H1 (cell line): ENCODE results near the gene ZNF362. TPM values are rescaled to one million over a fixed set of nuclear protein-coding genes. Genes with fewer than 3 reads are reported as not detected.

Experiments used
- CTCF ChIA-PET: fragments of 300-600 bp; sonication (Branson Sonifier 250); formaldehyde crosslinking; loops from one replicate; lab custom pipeline; 2021; ENCODE audit not compliant: partially characterized antibody; lab: Charles Lee
- POLR2A ChIA-PET: fragments of 300-600 bp; sonication (Branson Sonifier 250); formaldehyde crosslinking; loops from one replicate; lab custom pipeline; 2021; ENCODE audit warnings: inconsistent platforms; ENCODE audit not compliant: partially characterized antibody; lab: Charles Lee
- DNase-seq, 2 experiments: peaks; one replicate each; pipeline versions ENCODE4 v3.0.0 to v3.0.0-alpha.2; 2010 to 2022; ENCODE audit warnings: low spot score in 2 of 2, low read depth in 1 of 2, mixed read lengths in 1 of 2
- FAIRE-seq: peaks from 2 replicates; lab custom pipeline; 2011; peaks lifted over from hg19 to GRCh38; lab: Jason Lieb, UNC
- H2AFZ ChIP-seq: 2 replicates; pipeline ENCODE4 v1.8.1; 2012; ENCODE audit warnings: low read length, inconsistent platforms
- H2AK5ac ChIP-seq: 2 replicates; pipeline ENCODE4 v1.6.1; 2013; ENCODE audit warnings: low read depth, low read length
- H2BK120ac ChIP-seq: replicated peaks from 2 replicates; pipeline ENCODE3; 2013; ENCODE audit warnings: low read depth, low read length, inconsistent platforms
- H2BK12ac ChIP-seq: 2 replicates; pipeline ENCODE4 v1.6.1; 2013; ENCODE audit warnings: low read depth, low read length
- H2BK15ac ChIP-seq: 2 replicates; pipeline ENCODE4 v1.6.1; 2013; ENCODE audit warnings: low read length
- H2BK20ac ChIP-seq: 2 replicates; pipeline ENCODE4 v1.6.1; 2013; ENCODE audit warnings: low read length
- H2BK5ac ChIP-seq: 2 replicates; pipeline ENCODE4 v1.6.1; 2013; ENCODE audit warnings: low read depth, low read length
- H3K14ac ChIP-seq: 2 replicates; pipeline ENCODE4 v1.6.1; 2013; ENCODE audit warnings: inconsistent platforms; ENCODE audit not compliant: insufficient read length
- H3K18ac ChIP-seq: 2 replicates; pipeline ENCODE4 v1.6.1; 2013; ENCODE audit warnings: low read length; ENCODE audit errors: extremely low read depth
- H3K23ac ChIP-seq: 2 replicates; pipeline ENCODE4 v1.6.1; 2013; ENCODE audit warnings: inconsistent platforms; ENCODE audit not compliant: insufficient read length
- H3K23me2 ChIP-seq: 2 replicates; pipeline ENCODE4 v1.6.1; 2013; ENCODE audit warnings: low read depth, low read length
- H3K27ac ChIP-seq: 2 replicates; pipeline ENCODE4 v1.6.1; 2011; ENCODE audit warnings: low read depth, low read length, inconsistent platforms
- H3K27me3 ChIP-seq, 4 experiments: replicated peaks in 1 of 4; 1 replicate in 1 of 4; 2 replicates in 3 of 4; pipeline versions ENCODE4 v1.6.1 to v1.8.1; 2011 to 2013; ENCODE audit warnings: low read length in 3 of 4, mild to moderate bottlenecking in 3 of 4, inconsistent platforms in 2 of 4, mixed read lengths in 2 of 4, moderate library complexity in 1 of 4; ENCODE audit not compliant: control insufficient read depth in 3 of 4, insufficient read depth in 3 of 4; ENCODE audit errors: extremely low read depth in 1 of 4
- H3K36me3 ChIP-seq, 4 experiments: 2 replicates each; pipeline versions ENCODE4 v1.6.1 to v1.8.1; 2011 to 2013; ENCODE audit warnings: mild to moderate bottlenecking in 4 of 4, low read length in 3 of 4, moderate library complexity in 2 of 4, control low read depth in 1 of 4, inconsistent platforms in 1 of 4; ENCODE audit not compliant: insufficient read depth in 4 of 4, control insufficient read depth in 2 of 4
- H3K4ac ChIP-seq: replicated peaks from 2 replicates; pipeline ENCODE3; 2013; ENCODE audit warnings: low read length, low read depth, mixed read lengths, inconsistent platforms; ENCODE audit not compliant: insufficient read length
- H3K4me1 ChIP-seq, 4 experiments: replicated peaks in 1 of 4; 1 replicate in 1 of 4; 2 replicates in 3 of 4; pipeline versions ENCODE4 v1.6.1 to v1.8.1; 2011 to 2013; ENCODE audit warnings: low read length in 3 of 4, inconsistent platforms in 2 of 4, mixed read lengths in 1 of 4; ENCODE audit not compliant: insufficient read depth in 4 of 4, control insufficient read depth in 3 of 4
- H3K4me2 ChIP-seq, 2 experiments: 2 replicates each; pipeline versions ENCODE4 v1.6.1 to v1.8.1; 2011 to 2013; ENCODE audit warnings: low read depth in 2 of 2, low read length in 2 of 2, control low read depth in 1 of 2, inconsistent platforms in 1 of 2, mild to moderate bottlenecking in 1 of 2; ENCODE audit not compliant: insufficient read depth in 1 of 2
- H3K4me3 ChIP-seq, 4 experiments: fragments of 200-600, 300-600 bp in 1 of 4; sonication (generic), shearing (Covaris generic), sonication (Bioruptor Twin) in 1 of 4; 2 replicates each; pipeline versions ENCODE4 v1.5.1 to v1.8.1; 2011 to 2016; ENCODE audit warnings: low read length in 4 of 4, low read depth in 3 of 4, control low read depth in 2 of 4, inconsistent platforms in 2 of 4, mild to moderate bottlenecking in 2 of 4, mixed read lengths in 1 of 4, moderate library complexity in 1 of 4; ENCODE audit not compliant: insufficient read depth in 2 of 4; ENCODE audit errors: extremely low read depth in 1 of 4
- H3K56ac ChIP-seq: replicated peaks from 2 replicates; pipeline ENCODE3; 2013; ENCODE audit warnings: low read depth, mild to moderate bottlenecking, mixed read lengths, low read length, inconsistent platforms; ENCODE audit not compliant: insufficient read length
- H3K79me1 ChIP-seq: 2 replicates; pipeline ENCODE4 v1.6.1; 2013; ENCODE audit warnings: low read depth, low read length, control low read depth
- H3K79me2 ChIP-seq, 2 experiments: 2 replicates each; pipeline versions ENCODE4 v1.6.1 to v1.8.1; 2012 to 2013; ENCODE audit warnings: low read length in 2 of 2, mild to moderate bottlenecking in 2 of 2, inconsistent platforms in 1 of 2; ENCODE audit not compliant: insufficient read depth in 2 of 2, control insufficient read depth in 1 of 2
- H3K9ac ChIP-seq, 4 experiments: replicated peaks in 1 of 4; 1 replicate in 1 of 4; 2 replicates in 3 of 4; pipeline versions ENCODE4 v1.6.1 to v1.8.1; 2011 to 2013; ENCODE audit warnings: low read depth in 3 of 4, low read length in 3 of 4, control low read depth in 2 of 4, mild to moderate bottlenecking in 2 of 4, moderate library complexity in 2 of 4, inconsistent platforms in 1 of 4; ENCODE audit errors: extremely low read depth in 1 of 4
- H3K9me3 ChIP-seq, 2 experiments: 2 replicates each; pipeline versions ENCODE4 v1.6.1 to v1.8.1; 2012 to 2013; ENCODE audit warnings: mild to moderate bottlenecking in 2 of 2, moderate library complexity in 2 of 2, control low read depth in 1 of 2, inconsistent platforms in 1 of 2, low read depth in 1 of 2, low read length in 1 of 2, mixed read lengths in 1 of 2; ENCODE audit not compliant: insufficient read depth in 2 of 2
- H4K20me1 ChIP-seq, 2 experiments: replicated peaks in 1 of 2; 2 replicates each; pipeline versions ENCODE3 to v1.8.1; 2011 to 2013; ENCODE audit warnings: inconsistent platforms in 2 of 2, low read length in 2 of 2, mild to moderate bottlenecking in 1 of 2; ENCODE audit not compliant: insufficient read depth in 2 of 2, control insufficient read depth in 1 of 2
- H4K5ac ChIP-seq: 2 replicates; pipeline ENCODE4 v1.6.1; 2013; ENCODE audit warnings: low read length, low read depth, mixed read lengths, inconsistent platforms; ENCODE audit not compliant: insufficient read length
- H4K8ac ChIP-seq: 2 replicates; pipeline ENCODE4 v1.8.0; 2013; ENCODE audit warnings: mild to moderate bottlenecking, moderate library complexity, low read length, inconsistent platforms; ENCODE audit not compliant: insufficient read depth; ENCODE audit errors: extremely low read depth
- H4K91ac ChIP-seq: replicated peaks from 2 replicates; pipeline ENCODE3; 2013; ENCODE audit warnings: low read length, mixed read lengths, inconsistent platforms; ENCODE audit not compliant: insufficient read length
- NRF1 ChIP-seq: IDR thresholded peaks from 2 replicates; pipeline ENCODE4 v1.6.1; 2011; ENCODE audit warnings: mild to moderate bottlenecking, low read depth, low read length, improper control_type of control experiment
- SP4 ChIP-seq: IDR thresholded peaks from 2 replicates; pipeline ENCODE4 v1.6.1; 2012; ENCODE audit warnings: low read length, inconsistent platforms
- TCF12 ChIP-seq: IDR thresholded peaks from 2 replicates; pipeline ENCODE4 v1.6.1; 2011; ENCODE audit warnings: low read depth, mild to moderate bottlenecking, low read length
- WGBS, 2 experiments: shearing (Covaris generic) in 1 of 2; methylation state at CpG; one replicate each; pipeline versions ENCODE4 v1.1.6 to v1.1.7; 2013 to 2015; ENCODE audit warnings: low lambda C conversion rate in 2 of 2, mixed read lengths in 2 of 2, inconsistent platforms in 1 of 2, low coverage in 1 of 2, missing lambda C conversion rate in 1 of 2; ENCODE audit not compliant: insufficient replicate concordance in 2 of 2, insufficient coverage in 1 of 2, insufficient read length in 1 of 2; ENCODE audit errors: extremely low coverage in 1 of 2, missing lambda C conversion rate in 1 of 2; 5-methylcytosine and 5-hydroxymethylcytosine counted together
- polyA plus RNA-seq, 7 experiments: library from polyadenylated mRNA; depleted of rRNA in 3 of 7; stranded (reverse) in 5 of 7; unstranded in 2 of 7; fragments of >200 nt in 5 of 7; fragments of 200-250 nt in 2 of 7; gene quantifications; 1 replicate in 5 of 7; 2 replicates in 1 of 7; 4 replicates in 1 of 7; pipeline versions ENCODE4 v1.2.1 to v1.2.3, GENCODE V29; 2011 to 2013; ENCODE audit warnings: missing spikeins in 2 of 7, mixed read lengths in 2 of 7
- total RNA-seq: library from RNA; stranded (reverse); fragmentation: NEBNext Ultra II Directional; extraction: Animal tissue kit (Norgen Biotek cat#: 25700); gene quantifications from 2 replicates; pipeline ENCODE4 v1.2.1, GENCODE V29; 2021

ZNF362 gene
- total and polyA plus RNA-seq, 2 of the 8 experiments (the other 6 are each of a cell fraction or from before 2014, with no cell fraction given): 24.2 to 27.8 TPM

GRCh38 chr1:33337441-33337840 is 81.1 kb downstream of the ZNF362 start:
- H2BK15ac ChIP-seq: no peak overlapping the region
- no peaks in the 10 kb centered on the region; a peak in 1 of 7 replicates for H3K27me3 ChIP-seq
- no peak overlapping the region for H3K56ac ChIP-seq
- no peak overlapping the region for H3K9ac ChIP-seq
- no peaks in the 10 kb centered on the region for H3K23me2 ChIP-seq
- no peak overlapping the region for H3K14ac ChIP-seq
- H4K20me1 ChIP-seq: peaks cover 0 to 4% of the 10 kb centered on the region in 2 experiments
- no peak overlapping the region for H3K27ac ChIP-seq
- FAIRE-seq: no peak
- H3K79me1 ChIP-seq: no peaks in the 10 kb centered on the region
- POLR2A ChIA-PET: interaction anchor here (0.6 to 2.7 kb wide), 3 partner anchors 8 to 1871 kb away, joined by 4 to 10 read pairs (median 4); no protein-coding TSS in a partner anchor
- no peak overlapping the region for H4K5ac ChIP-seq
- H2BK12ac ChIP-seq: no peak overlapping the region
- H3K9me3 ChIP-seq: no peaks in the 10 kb centered on the region
- H2BK5ac ChIP-seq: no peak overlapping the region
- peaks cover 23 to 43% (median 28%) of the 10 kb centered on the region in 4 experiments for H3K4me1 ChIP-seq
- no peak overlapping the region for H4K91ac ChIP-seq
- TF ChIP-seq TCF12: no peak
- no peak for TF ChIP-seq SP4
- no peak for TF ChIP-seq NRF1
- CTCF ChIA-PET: interaction anchor here (1.1 to 4.3 kb wide), 5 partner anchors 12 to 210 kb away, joined by 3 to 37 read pairs (median 6); no protein-coding TSS in a partner anchor
- H2AFZ ChIP-seq: no peak overlapping the region
- no peak overlapping the region for H2BK20ac ChIP-seq
- DNase-seq: no peak
- no peak overlapping the region for H3K4ac ChIP-seq
- no peak overlapping the region for H3K4me3 ChIP-seq
- H3K23ac ChIP-seq: no peak overlapping the region
- no peak overlapping the region for H2BK120ac ChIP-seq
- H4K8ac ChIP-seq: no peak overlapping the region
- no peaks in the 10 kb centered on the region for H3K79me2 ChIP-seq
- 87% methylated on average over 6 of the region's 6 CpGs; no CpG with 5 or more reads in 1 of the 2 experiments for WGBS, 2 experiments
- H3K18ac ChIP-seq: no peak overlapping the region
- H3K36me3 ChIP-seq: no peaks in the 10 kb centered on the region
- no peak overlapping the region for H2AK5ac ChIP-seq
- no peak overlapping the region for H3K4me2 ChIP-seq
